ENCODE data around the gene IRF5. TPM values are rescaled to one million over a fixed set of nuclear protein-coding genes. Genes with fewer than 3 reads are reported as not detected.

The IRF5 gene
- polyA plus RNA-seq, 1 donor (not counting 4 experiments of a cell fraction or from before 2014, with no cell fraction given), result 0.88 TPM

DNA sequence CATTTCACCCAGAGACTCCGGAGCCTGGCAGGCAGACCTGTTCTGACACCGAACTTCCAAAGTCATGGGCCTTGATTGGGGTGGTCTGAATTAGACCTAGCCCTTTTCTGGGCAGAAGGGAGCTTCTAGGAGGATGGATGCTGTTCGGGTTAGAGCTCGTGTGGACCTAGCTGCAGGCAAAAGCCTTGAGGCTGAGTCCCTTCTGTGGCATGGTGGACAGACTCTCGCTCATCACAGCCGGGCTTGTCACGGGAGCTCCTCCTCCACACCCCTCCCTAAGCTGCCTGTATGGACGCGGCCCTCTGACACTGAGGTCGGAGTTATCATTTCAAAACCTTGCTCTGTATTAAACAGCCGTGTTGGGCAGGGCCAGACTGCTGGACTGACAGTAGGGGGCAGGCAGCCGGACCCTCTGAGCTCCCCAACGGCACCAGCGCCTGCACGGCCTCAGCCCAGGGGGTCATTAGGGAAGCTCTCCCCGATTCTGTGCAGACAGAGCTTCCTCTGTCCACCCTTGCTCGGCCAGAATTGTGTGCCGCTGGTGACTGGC lies 2.2 kb downstream of the IRF5 start:
- Histone ChIP-seq H3K9me1 (ENCODE audit: control insufficient read depth, extremely low read depth, insufficient read depth, low read length) (no peaks in the 10 kb centered on the region), H3K9me3 (ENCODE audit: control insufficient read depth, low read depth, low read length) (no peaks in the 10 kb centered on the region), H3K79me2 (ENCODE audit: control insufficient read depth, insufficient read depth, low read length) (no peaks in the 10 kb centered on the region), H3K27me3 (ENCODE audit: control insufficient read depth, extremely low read depth, insufficient read depth, low read length) (peaks cover 30% of the 10 kb centered on the region), H2AFZ (ENCODE audit: control insufficient read depth, low read length) (no peak overlapping the region), H4K20me1 (ENCODE audit: control insufficient read depth, extremely low read depth, insufficient read depth, low read length) (no peaks in the 10 kb centered on the region), H3K4me2 (ENCODE audit: control insufficient read depth, extremely low read depth, insufficient read depth, low read depth, low read length) (no peak overlapping the region), H3K4me3 (ENCODE audit: control insufficient read depth in 2 of 3, extremely low read depth in 1 of 3, insufficient read depth in 2 of 3, low read depth in 1 of 3, low read length in 3 of 3) (no peak overlapping the region), H3K9ac (ENCODE audit: control insufficient read depth, extremely low read depth, insufficient read depth, low read length) (no peak overlapping the region), H3K4me1 (ENCODE audit: control insufficient read depth, extremely low read depth, insufficient read depth, low read length) (no peaks in the 10 kb centered on the region), H3K36me3 (ENCODE audit: control insufficient read depth in 2 of 2, extremely low read depth in 1 of 2, insufficient read depth in 2 of 2, low read length in 2 of 2) (no peaks in the 10 kb centered on the region), H3K27ac (ENCODE audit: control insufficient read depth, insufficient read depth, low read length) (no peak overlapping the region)
- DNase-seq (ENCODE audit: low read depth, low spot score) (no peak), FAIRE-seq (no peak)
- dilution Hi-C loops (cut with MboI; ENCODE audit: extremely low pct_ligation_motif_present, low sequenced_read_pairs), result no loop called here
- TF ChIP-seq, protein P1, sequence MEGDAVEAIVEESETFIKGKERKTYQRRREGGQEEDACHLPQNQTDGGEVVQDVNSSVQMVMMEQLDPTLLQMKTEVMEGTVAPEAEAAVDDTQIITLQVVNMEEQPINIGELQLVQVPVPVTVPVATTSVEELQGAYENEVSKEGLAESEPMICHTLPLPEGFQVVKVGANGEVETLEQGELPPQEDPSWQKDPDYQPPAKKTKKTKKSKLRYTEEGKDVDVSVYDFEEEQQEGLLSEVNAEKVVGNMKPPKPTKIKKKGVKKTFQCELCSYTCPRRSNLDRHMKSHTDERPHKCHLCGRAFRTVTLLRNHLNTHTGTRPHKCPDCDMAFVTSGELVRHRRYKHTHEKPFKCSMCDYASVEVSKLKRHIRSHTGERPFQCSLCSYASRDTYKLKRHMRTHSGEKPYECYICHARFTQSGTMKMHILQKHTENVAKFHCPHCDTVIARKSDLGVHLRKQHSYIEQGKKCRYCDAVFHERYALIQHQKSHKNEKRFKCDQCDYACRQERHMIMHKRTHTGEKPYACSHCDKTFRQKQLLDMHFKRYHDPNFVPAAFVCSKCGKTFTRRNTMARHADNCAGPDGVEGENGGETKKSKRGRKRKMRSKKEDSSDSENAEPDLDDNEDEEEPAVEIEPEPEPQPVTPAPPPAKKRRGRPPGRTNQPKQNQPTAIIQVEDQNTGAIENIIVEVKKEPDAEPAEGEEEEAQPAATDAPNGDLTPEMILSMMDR (optimal IDR thresholded peaks at IDR 0.05 in 1 of 3, IDR thresholded peaks at IDR 0.05 in 1 of 3, conservative IDR thresholded peaks at IDR 0.05 in 1 of 3; ENCODE audit: extremely low read depth in 1 of 3, insufficient read depth in 2 of 3, low read length in 3 of 3), result no peak
- no peak for TF ChIP-seq EZH2 (IDR thresholded peaks at IDR 0.05; ENCODE audit: low read length)

DNA sequence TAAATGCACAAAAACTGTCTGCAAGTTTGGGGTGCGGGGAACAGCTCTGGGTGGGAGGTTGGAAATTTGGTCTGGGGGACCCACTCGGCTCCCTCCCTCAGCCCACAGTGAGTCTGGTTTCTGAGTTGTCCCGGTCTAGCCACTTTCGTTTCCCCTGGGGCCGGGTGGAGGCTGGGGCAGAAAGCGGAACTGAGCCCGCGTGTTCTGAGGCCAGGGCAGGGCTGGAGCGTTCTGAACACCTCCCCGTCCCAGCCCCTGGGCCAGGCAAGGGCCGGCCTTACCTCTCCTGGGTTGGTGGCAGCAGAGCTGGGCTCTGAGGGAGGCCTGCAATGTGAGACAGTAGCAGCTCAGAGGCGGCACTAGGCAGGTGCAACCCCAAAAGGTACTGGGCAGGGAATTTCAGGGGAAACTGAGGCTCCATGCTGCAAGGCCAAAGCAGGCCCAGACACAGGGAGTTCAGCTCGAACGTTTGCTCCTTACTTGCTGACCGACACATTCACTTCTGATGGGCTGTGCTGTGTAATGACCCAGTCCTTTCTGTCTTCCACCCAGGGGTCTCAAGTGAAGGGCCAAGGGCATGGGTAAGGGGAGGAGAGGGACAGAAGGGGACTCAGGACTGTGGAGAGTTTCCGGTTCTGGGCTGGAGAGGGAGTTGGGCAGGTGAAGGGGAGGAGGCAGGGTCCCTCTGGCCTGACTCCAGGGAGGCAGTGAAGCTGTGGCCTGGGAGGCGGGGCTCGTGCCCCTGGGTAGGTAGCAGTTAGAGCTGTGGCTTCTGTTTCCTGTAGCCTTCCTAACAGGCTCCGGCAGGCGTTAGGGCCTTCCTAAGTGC lies 3.0 kb downstream of the IRF5 start:
- Histone ChIP-seq H4K20me1 (ENCODE audit: control insufficient read depth, extremely low read depth, insufficient read depth, low read length) (no peaks in the 10 kb centered on the region), H3K9me3 (ENCODE audit: control insufficient read depth, low read depth, low read length) (no peaks in the 10 kb centered on the region), H3K9ac (ENCODE audit: control insufficient read depth, extremely low read depth, insufficient read depth, low read length) (no peak overlapping the region), H3K4me2 (ENCODE audit: control insufficient read depth, extremely low read depth, insufficient read depth, low read depth, low read length) (no peak overlapping the region), H3K4me3 (ENCODE audit: control insufficient read depth in 2 of 3, extremely low read depth in 1 of 3, insufficient read depth in 2 of 3, low read depth in 1 of 3, low read length in 3 of 3) (no peak overlapping the region), H3K27me3 (ENCODE audit: control insufficient read depth, extremely low read depth, insufficient read depth, low read length) (peaks cover 22% of the 10 kb centered on the region), H3K27ac (ENCODE audit: control insufficient read depth, insufficient read depth, low read length) (no peak overlapping the region), H3K36me3 (ENCODE audit: control insufficient read depth in 2 of 2, extremely low read depth in 1 of 2, insufficient read depth in 2 of 2, low read length in 2 of 2) (no peaks in the 10 kb centered on the region), H3K79me2 (ENCODE audit: control insufficient read depth, insufficient read depth, low read length) (no peaks in the 10 kb centered on the region), H3K4me1 (ENCODE audit: control insufficient read depth, extremely low read depth, insufficient read depth, low read length) (no peaks in the 10 kb centered on the region), H3K9me1 (ENCODE audit: control insufficient read depth, extremely low read depth, insufficient read depth, low read length) (no peaks in the 10 kb centered on the region), H2AFZ (ENCODE audit: control insufficient read depth, low read length) (no peak overlapping the region)
- TF ChIP-seq, protein P1 (optimal IDR thresholded peaks at IDR 0.05 in 1 of 3, IDR thresholded peaks at IDR 0.05 in 1 of 3, conservative IDR thresholded peaks at IDR 0.05 in 1 of 3; ENCODE audit: extremely low read depth in 1 of 3, insufficient read depth in 2 of 3, low read length in 3 of 3), result no peak
- no peak for TF ChIP-seq EZH2 (IDR thresholded peaks at IDR 0.05; ENCODE audit: low read length)
- FAIRE-seq, result no peak
- dilution Hi-C loops (cut with MboI; ENCODE audit: extremely low pct_ligation_motif_present, low sequenced_read_pairs), result no loop called here
- DNase-seq (ENCODE audit: low read depth, low spot score), result no peak
